Keratinocyte (primary cell): Measurements from ENCODE around the gene LHFPL3. TPM values are rescaled to one million over a fixed set of nuclear protein-coding genes. Genes with fewer than 3 reads are reported as not detected.

Source experiments
- DNase-seq: peaks from one replicate; pipeline ENCODE4 v3.0.0-alpha.2; 2011; ENCODE audit warnings: low read depth, missing footprints, low spot score
- FAIRE-seq: peaks from 2 replicates; lab custom pipeline; 2011; peaks lifted over from hg19 to GRCh38; lab: Jason Lieb, UNC
- H2AFZ ChIP-seq: 2 replicates; pipeline ENCODE4 v1.6.0; 2012; ENCODE audit warnings: low read length, control low read depth, inconsistent platforms; ENCODE audit not compliant: control insufficient read depth
- H3K27ac ChIP-seq: 2 replicates; pipeline ENCODE4 v1.5.1; 2011; ENCODE audit warnings: low read length; ENCODE audit not compliant: control insufficient read depth, insufficient read depth
- H3K27me3 ChIP-seq: 3 replicates; pipeline ENCODE4 v1.6.0; 2011; ENCODE audit warnings: low read length; ENCODE audit not compliant: control insufficient read depth, insufficient read depth; ENCODE audit errors: extremely low read depth
- H3K36me3 ChIP-seq, 2 experiments: 2 replicates in 1 of 2; 3 replicates in 1 of 2; pipeline ENCODE4 v1.5.1; 2011; ENCODE audit warnings: low read length in 2 of 2, mild to moderate bottlenecking in 1 of 2; ENCODE audit not compliant: control insufficient read depth in 2 of 2, insufficient read depth in 2 of 2; ENCODE audit errors: extremely low read depth in 1 of 2
- H3K4me1 ChIP-seq: 3 replicates; pipeline ENCODE4 v1.5.1; 2011; ENCODE audit warnings: low read length; ENCODE audit not compliant: control insufficient read depth, insufficient read depth; ENCODE audit errors: extremely low read depth
- H3K4me2 ChIP-seq: 3 replicates; pipeline ENCODE4 v1.6.0; 2011; ENCODE audit warnings: low read depth, low read length; ENCODE audit not compliant: control insufficient read depth, insufficient read depth; ENCODE audit errors: extremely low read depth
- H3K4me3 ChIP-seq, 3 experiments: fragments of 200-600 bp in 1 of 3; sonication (generic) in 1 of 3; 2 replicates in 2 of 3; 3 replicates in 1 of 3; pipeline ENCODE4 v1.5.1; 2011 to 2016; ENCODE audit warnings: low read length in 3 of 3, mild to moderate bottlenecking in 3 of 3, control low read depth in 2 of 3, inconsistent platforms in 1 of 3, low read depth in 1 of 3, mixed read lengths in 1 of 3, mixed run types in 1 of 3, moderate library complexity in 1 of 3; ENCODE audit not compliant: control insufficient read depth in 2 of 3, insufficient read depth in 2 of 3; ENCODE audit errors: extremely low read depth in 1 of 3
- H3K79me2 ChIP-seq: 2 replicates; pipeline ENCODE4 v1.6.0; 2012; ENCODE audit warnings: low read length; ENCODE audit not compliant: control insufficient read depth, insufficient read depth
- H3K9ac ChIP-seq: 3 replicates; pipeline ENCODE4 v1.6.0; 2011; ENCODE audit warnings: low read length; ENCODE audit not compliant: control insufficient read depth, insufficient read depth; ENCODE audit errors: extremely low read depth
- H3K9me1 ChIP-seq: 3 replicates; pipeline ENCODE4 v1.6.0; 2011; ENCODE audit warnings: low read length; ENCODE audit not compliant: control insufficient read depth, insufficient read depth; ENCODE audit errors: extremely low read depth
- H3K9me3 ChIP-seq: 2 replicates; pipeline ENCODE4 v1.5.1; 2012; ENCODE audit warnings: low read depth, low read length; ENCODE audit not compliant: control insufficient read depth
- H4K20me1 ChIP-seq: 3 replicates; pipeline ENCODE4 v1.6.0; 2011; ENCODE audit warnings: low read length; ENCODE audit not compliant: control insufficient read depth, insufficient read depth; ENCODE audit errors: extremely low read depth
- CTCF ChIP-seq, 3 experiments: IDR thresholded peaks in 1 of 3; conservative IDR thresholded peaks in 1 of 3; optimal IDR thresholded peaks in 1 of 3; 2 replicates in 2 of 3; 3 replicates in 1 of 3; pipeline versions ENCODE3 to v1.5.1; 2011; ENCODE audit warnings: low read length in 3 of 3, mild to moderate bottlenecking in 3 of 3, moderate library complexity in 2 of 3, control low read depth in 1 of 3, inconsistent platforms in 1 of 3; ENCODE audit not compliant: insufficient read depth in 2 of 3; ENCODE audit errors: extremely low read depth in 1 of 3
- EZH2 ChIP-seq: IDR thresholded peaks from one replicate; pipeline ENCODE4 v1.6.1; 2012; ENCODE audit warnings: inconsistent platforms, mild to moderate bottlenecking, low read length, moderate library complexity
- dilution Hi-C: fragments of 300-500 bp; cut with MboI; formaldehyde crosslinking; loops from one replicate; pipeline ENCODE4 v1.7.0; 2020; ENCODE audit warnings: low sequenced_read_pairs; ENCODE audit not compliant: extremely low pct_ligation_motif_present
- polyA plus RNA-seq, 5 experiments: library from polyadenylated mRNA; depleted of rRNA in 3 of 5; stranded (reverse) in 3 of 5; stranded (forward) in 1 of 5; unstranded in 1 of 5; fragments of >200 nt; gene quantifications; 1 replicate in 1 of 5; 2 replicates in 3 of 5; 3 replicates in 1 of 5; pipeline versions ENCODE4 v1.2.1 to v1.2.3, GENCODE V29; 2011 to 2012; ENCODE audit warnings: missing spikeins in 2 of 5, low read depth in 1 of 5, low replicate concordance in 1 of 5

LHFPL3 gene
- polyA plus RNA-seq, 1 donor (not counting 4 experiments of a cell fraction or from before 2014, with no cell fraction given), result not detected

DNA sequence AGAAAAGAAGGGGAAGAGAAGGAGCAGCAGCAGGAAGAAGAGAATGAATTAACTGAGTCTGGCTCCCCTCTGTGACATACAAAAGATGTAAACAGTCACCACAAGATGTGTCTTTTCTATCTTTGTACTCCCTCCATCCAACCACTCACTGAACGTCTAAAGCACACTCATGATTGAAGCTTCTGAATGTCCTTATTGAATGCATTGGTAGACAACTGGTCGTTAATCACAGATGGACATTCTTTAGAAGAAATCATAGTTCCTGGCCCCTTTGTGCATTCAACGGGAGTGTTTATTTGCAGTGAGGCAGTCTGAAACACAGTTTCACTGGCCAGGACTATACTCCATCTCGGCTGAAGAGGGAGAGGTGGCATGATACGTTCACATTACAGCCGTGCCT, 479.3 kb downstream of the LHFPL3 start:
- H2AFZ ChIP-seq, result no peak overlapping the region
- dilution Hi-C loops, result no loop called here
- no peaks in the 10 kb centered on the region for H3K9me1 ChIP-seq
- H3K4me1 ChIP-seq, result no peaks in the 10 kb centered on the region
- no peaks in the 10 kb centered on the region for H4K20me1 ChIP-seq
- H3K79me2 ChIP-seq, result no peaks in the 10 kb centered on the region
- H3K4me2 ChIP-seq, result no peak overlapping the region
- no peak overlapping the region for H3K4me3 ChIP-seq
- no peaks in the 10 kb centered on the region for H3K9me3 ChIP-seq
- DNase-seq (no peak), FAIRE-seq (no peak)
- H3K9ac ChIP-seq, result no peak overlapping the region
- H3K36me3 ChIP-seq, result no peaks in the 10 kb centered on the region
- H3K27me3 ChIP-seq, result no peaks in the 10 kb centered on the region
- H3K27ac ChIP-seq, result no peak overlapping the region
- no peak for TF ChIP-seq CTCF (optimal IDR thresholded peaks at IDR 0.05 in 1 of 3, IDR thresholded peaks at IDR 0.05 in 1 of 3, conservative IDR thresholded peaks at IDR 0.05 in 1 of 3; ENCODE audit: extremely low read depth in 1 of 3, insufficient read depth in 2 of 3, low read length in 3 of 3)
- no peak for TF ChIP-seq EZH2

GRCh38 chr7:104809906-104810305, 481.5 kb downstream of the LHFPL3 start:
- FAIRE-seq (no peak), DNase-seq (no peak)
- Histone ChIP-seq H2AFZ (no peak overlapping the region), H3K79me2 (no peaks in the 10 kb centered on the region), H3K27me3 (no peaks in the 10 kb centered on the region), H3K4me3 (no peak overlapping the region), H3K27ac (no peak overlapping the region), H3K4me2 (no peak overlapping the region), H4K20me1 (no peaks in the 10 kb centered on the region), H3K9me1 (no peaks in the 10 kb centered on the region), H3K36me3 (no peaks in the 10 kb centered on the region), H3K9ac (no peak overlapping the region), H3K9me3 (no peaks in the 10 kb centered on the region), H3K4me1 (no peaks in the 10 kb centered on the region)
- dilution Hi-C loops, result no loop called here
- TF ChIP-seq CTCF (optimal IDR thresholded peaks at IDR 0.05 in 1 of 3, IDR thresholded peaks at IDR 0.05 in 1 of 3, conservative IDR thresholded peaks at IDR 0.05 in 1 of 3; ENCODE audit: extremely low read depth in 1 of 3, insufficient read depth in 2 of 3, low read length in 3 of 3), result no peak
- TF ChIP-seq EZH2, result no peak
